PC-3 (cell line): ENCODE results near the gene OR2AT4. TPM values are rescaled to one million over a fixed set of nuclear protein-coding genes. Genes with fewer than 3 reads are reported as not detected.
"Not testable (repeated sequence)": the region's sequence is repeated elsewhere in the genome, so short reads cannot be mapped to it uniquely, and the experiment has no call there.

ENCODE experiments used
- ATAC-seq: fragments of 200-7000 bp; cut with Tn5 transposase; 2 replicates; pipeline ENCODE4 v1.9.1; 2020; ENCODE audit warnings: mild to moderate bottlenecking, moderate library complexity
- BruUV-seq: library from RNA; stranded (reverse); fragments of 400-500 nt; replicated peaks from 2 replicates; lab custom pipeline; 2021; lab: Mats Ljungman, UMichigan
- CTCF ChIA-PET: fragments of 300-600 bp; sonication (Branson Sonifier 250); formaldehyde crosslinking; loops from one replicate; lab custom pipeline; 2022; ENCODE audit warnings: antibody characterized with exemption; lab: Charles Lee
- POLR2A ChIA-PET: fragments of 300-600 bp; sonication (Branson Sonifier 250); formaldehyde crosslinking; loops from one replicate; lab custom pipeline; 2022; ENCODE audit warnings: antibody characterized with exemption; ENCODE audit not compliant: unreplicated experiment; lab: Charles Lee
- DNase-seq: peaks from one replicate; pipeline ENCODE4 v3.0.0-alpha.2; 2015
- H2AFZ ChIP-seq: fragments of 300-600 bp; sonication (generic); 2 replicates; pipeline ENCODE4 v1.6.0; 2016; ENCODE audit warnings: antibody characterized with exemption, low read length
- H3F3A ChIP-seq: fragments of 300-600 bp; sonication (generic); one replicate; pipeline ENCODE4 v1.6.0; 2017; ENCODE audit warnings: antibody characterized with exemption, low read length, control low read depth, mild to moderate bottlenecking; ENCODE audit not compliant: unreplicated experiment
- H3K27ac ChIP-seq: fragments of 300-600 bp; sonication (generic); 2 replicates; pipeline ENCODE4 v1.5.1; 2016; ENCODE audit warnings: mild to moderate bottlenecking, low read length
- H3K27me3 ChIP-seq: fragments of 300-600 bp; sonication (generic); 2 replicates; pipeline ENCODE4 v1.6.1; 2016; ENCODE audit warnings: low read length, mixed read lengths
- H3K36me3 ChIP-seq: fragments of 300-600 bp; sonication (generic); 2 replicates; pipeline ENCODE4 v1.6.1; 2016; ENCODE audit warnings: low read depth, mixed run types, low read length, mixed read lengths
- H3K4me1 ChIP-seq: fragments of 300-600 bp; sonication (generic); 2 replicates; pipeline ENCODE4 v1.5.1; 2016; ENCODE audit warnings: low read length; ENCODE audit not compliant: insufficient read depth
- H3K4me2 ChIP-seq: fragments of 300-600 bp; sonication (generic); 2 replicates; pipeline ENCODE4 v1.6.0; 2016; ENCODE audit warnings: low read length
- H3K4me3 ChIP-seq: fragments of 300-600 bp; sonication (generic); 2 replicates; pipeline ENCODE4 v1.5.1; 2016; ENCODE audit warnings: mild to moderate bottlenecking, low read length, mixed read lengths
- H3K79me2 ChIP-seq: fragments of 300-600 bp; sonication (generic); 2 replicates; pipeline ENCODE4 v1.6.1; 2017; ENCODE audit warnings: low read length, mixed read lengths
- H3K9ac ChIP-seq: fragments of 300-600 bp; sonication (generic); 2 replicates; pipeline ENCODE4 v1.6.0; 2016; ENCODE audit warnings: mild to moderate bottlenecking, low read length
- H3K9me2 ChIP-seq: fragments of 300-600 bp; sonication (generic); replicated peaks from 2 replicates; pipeline ENCODE4 v1.6.1; 2016; ENCODE audit warnings: mixed run types, low read length, mixed read lengths
- H3K9me3 ChIP-seq: fragments of 300-600 bp; sonication (generic); 2 replicates; pipeline ENCODE4 v1.6.1; 2016; ENCODE audit warnings: low read length, mixed read lengths
- H4K20me1 ChIP-seq: fragments of 300-600 bp; sonication (generic); 2 replicates; pipeline ENCODE4 v1.6.1; 2016; ENCODE audit warnings: low read length, mixed read lengths
- EZH2 ChIP-seq: fragments of 300-600 bp; sonication (generic); IDR thresholded peaks from one replicate; pipeline ENCODE4 v1.6.1; 2017; ENCODE audit warnings: antibody characterized with exemption, mild to moderate bottlenecking, low read length; ENCODE audit not compliant: unreplicated experiment
- EZH2phosphoT487 ChIP-seq: fragments of 300-600 bp; sonication (generic); IDR thresholded peaks from 2 replicates; pipeline ENCODE4 v1.6.1; 2018; ENCODE audit warnings: mild to moderate bottlenecking, antibody characterized with exemption, low read length, borderline replicate concordance
- intact Hi-C: fragments of 100-400 bp; cut with micrococcal nuclease; formaldehyde crosslinking; loops from 2 replicates; pipeline ENCODE4 v1.9.0; 2023
- total RNA-seq: library from RNA; depleted of rRNA; stranded (reverse); fragments of >200 nt; gene quantifications from 2 replicates; pipeline ENCODE4 v1.2.3, GENCODE V29; 2014
- TF ChIP-seq, protein P1 (sequence below): fragments of 300-600 bp; sonication (generic); conservative IDR thresholded peaks from 2 replicates; pipeline ENCODE4 v1.5.1; 2017; ENCODE audit warnings: antibody characterized with exemption, low read depth, mild to moderate bottlenecking, low read length

Gene OR2AT4
- total RNA-seq, 1 experiment from 2014 or later = not detected

DNA sequence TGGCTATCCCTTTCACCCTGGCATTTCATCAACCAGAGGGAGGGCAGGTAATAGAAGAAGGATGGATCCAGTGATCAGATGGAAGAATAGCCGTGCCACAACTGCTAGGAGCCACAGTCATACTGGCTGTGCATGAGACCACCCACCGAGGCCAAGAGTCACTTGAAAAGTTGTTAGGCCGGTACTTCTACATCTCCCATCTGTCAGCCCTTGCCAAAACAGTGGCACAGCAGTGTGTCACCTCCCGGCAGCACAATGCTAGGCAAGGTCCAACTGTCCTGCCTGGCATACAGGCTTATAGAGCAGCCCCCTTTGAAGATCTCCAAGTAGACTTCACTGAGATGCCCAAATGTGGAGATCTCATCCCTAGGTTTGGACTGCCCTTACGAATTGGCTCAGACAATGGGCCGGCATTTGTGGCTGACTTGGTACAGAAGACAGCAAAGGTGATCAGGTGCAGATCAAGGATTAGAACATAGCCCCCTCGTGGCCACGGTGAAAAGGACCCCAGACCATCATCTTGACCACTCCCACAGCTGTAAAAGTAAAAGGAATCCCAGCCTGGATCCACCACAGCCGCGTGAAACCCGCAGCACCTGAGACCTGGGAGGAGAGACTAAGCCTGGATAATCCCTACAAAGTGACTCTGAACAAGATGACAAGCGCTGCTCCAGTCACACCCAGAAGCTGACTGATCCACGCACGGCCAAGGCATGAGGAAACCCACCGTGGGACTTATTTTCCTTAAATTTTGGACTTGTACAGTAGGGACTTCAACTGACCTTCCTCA, 52.1 kb downstream of the OR2AT4 start:
- H3K27me3 ChIP-seq, H3K4me1 ChIP-seq, BruUV-seq, H3F3A ChIP-seq, H3K9ac ChIP-seq, ATAC-seq, intact Hi-C loops, H3K4me3 ChIP-seq, H3K9me2 ChIP-seq, DNase-seq, H2AFZ ChIP-seq, POLR2A ChIA-PET, H4K20me1 ChIP-seq, H3K4me2 ChIP-seq, H3K27ac ChIP-seq, H3K9me3 ChIP-seq, H3K79me2 ChIP-seq, CTCF ChIA-PET, H3K36me3 ChIP-seq: not testable (repeated sequence)

DNA sequence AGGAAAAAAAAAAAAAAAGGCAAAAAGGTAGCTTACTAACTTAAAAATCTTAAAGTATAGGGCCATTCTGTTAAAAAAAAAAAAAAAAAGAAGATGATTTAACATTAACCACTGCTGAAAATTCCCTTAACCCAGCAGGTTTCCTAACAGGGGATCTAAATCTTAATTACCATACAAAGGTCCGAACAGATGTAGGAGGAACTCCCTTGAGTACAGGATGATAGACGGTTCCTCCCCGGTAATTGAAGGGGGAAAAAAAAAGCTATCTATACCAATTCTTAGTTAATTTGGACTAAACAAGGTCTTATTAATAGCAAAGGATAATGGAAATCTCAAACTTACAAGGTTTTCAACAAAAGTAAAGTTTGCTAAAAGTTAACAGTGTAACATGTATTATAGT, 54.9 kb downstream of the OR2AT4 start:
- DNase-seq, H3K27me3 ChIP-seq, H3K9ac ChIP-seq, CTCF ChIA-PET, H3K4me3 ChIP-seq, H3K9me3 ChIP-seq, H2AFZ ChIP-seq, H3K4me2 ChIP-seq, H4K20me1 ChIP-seq, POLR2A ChIA-PET, H3K4me1 ChIP-seq, intact Hi-C loops, ATAC-seq, H3K9me2 ChIP-seq, H3K27ac ChIP-seq, H3K79me2 ChIP-seq, BruUV-seq, H3K36me3 ChIP-seq, H3F3A ChIP-seq: not testable (repeated sequence)

DNA sequence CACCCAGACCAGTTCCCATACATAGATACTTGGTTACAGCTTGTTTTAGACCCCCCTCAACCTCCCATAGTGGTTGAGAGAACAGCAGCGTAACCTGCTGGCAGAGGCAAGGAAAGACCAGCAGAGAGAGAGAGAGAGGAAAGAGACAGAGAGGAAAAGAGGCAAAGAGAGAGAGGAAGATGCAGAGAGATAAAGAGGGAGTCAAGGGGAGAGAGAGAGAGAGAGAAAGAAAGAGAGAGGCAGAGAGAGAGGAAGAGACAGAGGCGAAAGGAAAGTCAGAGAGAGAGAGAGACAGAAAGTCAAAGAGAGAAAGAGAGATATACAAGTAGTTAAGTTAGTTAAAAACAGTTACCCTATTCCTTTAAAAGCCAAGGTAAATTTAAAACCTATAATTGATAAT, 55.4 kb downstream of the OR2AT4 start:
- Histone ChIP-seq H3K27ac (no peak overlapping the region), H2AFZ (no peak overlapping the region), H3K4me2 (no peak overlapping the region), H3K9ac (no peak overlapping the region), H3K4me3 (no peak overlapping the region), H3K9me3 (no peaks in the 10 kb centered on the region), H3K9me2 (no peaks in the 10 kb centered on the region), H3F3A (no peaks in the 10 kb centered on the region), H3K27me3 (no peaks in the 10 kb centered on the region), H3K4me1 (peaks cover 3% of the 10 kb centered on the region), H3K36me3 (no peaks in the 10 kb centered on the region), H3K79me2 (no peaks in the 10 kb centered on the region), H4K20me1 (no peaks in the 10 kb centered on the region)
- DNase-seq = no peak
- ChIA-PET CTCF (no interaction called here), POLR2A (no interaction called here)
- no peak for ATAC-seq
- intact Hi-C loops = no loop called here
- TF ChIP-seq EZH2 (no peak), EZH2phosphoT487 (no peak)
- TF ChIP-seq, protein P1, sequence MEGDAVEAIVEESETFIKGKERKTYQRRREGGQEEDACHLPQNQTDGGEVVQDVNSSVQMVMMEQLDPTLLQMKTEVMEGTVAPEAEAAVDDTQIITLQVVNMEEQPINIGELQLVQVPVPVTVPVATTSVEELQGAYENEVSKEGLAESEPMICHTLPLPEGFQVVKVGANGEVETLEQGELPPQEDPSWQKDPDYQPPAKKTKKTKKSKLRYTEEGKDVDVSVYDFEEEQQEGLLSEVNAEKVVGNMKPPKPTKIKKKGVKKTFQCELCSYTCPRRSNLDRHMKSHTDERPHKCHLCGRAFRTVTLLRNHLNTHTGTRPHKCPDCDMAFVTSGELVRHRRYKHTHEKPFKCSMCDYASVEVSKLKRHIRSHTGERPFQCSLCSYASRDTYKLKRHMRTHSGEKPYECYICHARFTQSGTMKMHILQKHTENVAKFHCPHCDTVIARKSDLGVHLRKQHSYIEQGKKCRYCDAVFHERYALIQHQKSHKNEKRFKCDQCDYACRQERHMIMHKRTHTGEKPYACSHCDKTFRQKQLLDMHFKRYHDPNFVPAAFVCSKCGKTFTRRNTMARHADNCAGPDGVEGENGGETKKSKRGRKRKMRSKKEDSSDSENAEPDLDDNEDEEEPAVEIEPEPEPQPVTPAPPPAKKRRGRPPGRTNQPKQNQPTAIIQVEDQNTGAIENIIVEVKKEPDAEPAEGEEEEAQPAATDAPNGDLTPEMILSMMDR = no peak
- no TSS peak for BruUV-seq
